HepG2 (cell line): Measurements from ENCODE around the gene TRMT112. TPM values are rescaled to one million over a fixed set of nuclear protein-coding genes. Genes with fewer than 3 reads are reported as not detected.

ENCODE experiments used
- CBX1 ChIP-seq: IDR thresholded peaks from one replicate; pipeline ENCODE4 v1.6.1; 2016; ENCODE audit warnings: antibody characterized with exemption, low read depth
- HOXA3 ChIP-seq: sonication (generic); formaldehyde crosslinking; IDR thresholded peaks from 2 replicates; pipeline ENCODE4 v1.5.0; 2020; ENCODE audit warnings: missing genetic modification reagents
- KLF13 ChIP-seq: sonication (generic); formaldehyde crosslinking; IDR thresholded peaks from 2 replicates; pipeline ENCODE4 v1.4.0; 2020; ENCODE audit warnings: mild to moderate bottlenecking, missing genetic modification reagents
- MIER3 ChIP-seq: IDR thresholded peaks from 2 replicates; pipeline ENCODE4 v1.6.1; 2016; ENCODE audit warnings: missing compliant biosample characterization, borderline replicate concordance
- NFE2 ChIP-seq: sonication (generic); formaldehyde crosslinking; IDR thresholded peaks from 2 replicates; pipeline ENCODE4 v1.4.0; 2020; ENCODE audit warnings: missing genetic modification reagents
- PCBP1 ChIP-seq: fragments of 200-400 bp; formaldehyde crosslinking; IDR thresholded peaks from 2 replicates; pipeline ENCODE4 v1.6.1; 2017; ENCODE audit warnings: mild to moderate bottlenecking, low read depth, low read length, borderline replicate concordance
- PHF21A ChIP-seq: sonication (generic); formaldehyde crosslinking; IDR thresholded peaks from 2 replicates; pipeline ENCODE4 v1.5.0; 2020; ENCODE audit warnings: mild to moderate bottlenecking, missing genetic modification reagents
- REXO4 ChIP-seq: sonication (generic); formaldehyde crosslinking; IDR thresholded peaks from 2 replicates; pipeline ENCODE4 v1.8.0; 2022; ENCODE audit warnings: missing genetic modification reagents, mild to moderate bottlenecking, borderline replicate concordance
- RFX5 ChIP-seq: IDR thresholded peaks from 2 replicates; pipeline ENCODE4 v1.6.1; 2011; ENCODE audit warnings: low read depth, low read length, improper control_type of control experiment
- STAT6 ChIP-seq: sonication (generic); formaldehyde crosslinking; IDR thresholded peaks from 2 replicates; pipeline ENCODE4 v1.4.0; 2020; ENCODE audit warnings: missing genetic modification reagents, mild to moderate bottlenecking, borderline replicate concordance
- THAP8 ChIP-seq: sonication (generic); formaldehyde crosslinking; IDR thresholded peaks from 2 replicates; pipeline ENCODE4 v1.5.1; 2020; ENCODE audit warnings: missing genetic modification reagents, mild to moderate bottlenecking, borderline replicate concordance
- TOE1 ChIP-seq: sonication (generic); formaldehyde crosslinking; IDR thresholded peaks from 2 replicates; pipeline ENCODE4 v1.4.0; 2020; ENCODE audit warnings: mild to moderate bottlenecking, missing genetic modification reagents
- ZBTB25 ChIP-seq: IDR thresholded peaks from 2 replicates; pipeline ENCODE4 v1.6.1; 2018; ENCODE audit warnings: missing genetic modification reagents
- ZNF230 ChIP-seq: sonication (generic); formaldehyde crosslinking; IDR thresholded peaks from 2 replicates; pipeline ENCODE4 v1.4.0; 2020; ENCODE audit warnings: mild to moderate bottlenecking, missing genetic modification reagents
- ZNF367 ChIP-seq: sonication (generic); formaldehyde crosslinking; IDR thresholded peaks from 2 replicates; pipeline ENCODE4 v1.4.0; 2020; ENCODE audit warnings: missing genetic modification reagents, borderline replicate concordance
- ZNF432 ChIP-seq: sonication (generic); formaldehyde crosslinking; IDR thresholded peaks from 2 replicates; pipeline ENCODE4 v1.5.0; 2020; ENCODE audit warnings: missing genetic modification reagents, mild to moderate bottlenecking, borderline replicate concordance
- ZNF552 ChIP-seq: sonication (generic); formaldehyde crosslinking; IDR thresholded peaks from 2 replicates; pipeline ENCODE4 v1.9.0; 2022; ENCODE audit warnings: missing genetic modification reagents, mild to moderate bottlenecking, borderline replicate concordance
- ZNF570 ChIP-seq: sonication (generic); formaldehyde crosslinking; IDR thresholded peaks from 2 replicates; pipeline ENCODE4 v1.4.0; 2020; ENCODE audit warnings: mild to moderate bottlenecking, missing genetic modification reagents, borderline replicate concordance
- ZNF777 ChIP-seq: sonication (generic); formaldehyde crosslinking; IDR thresholded peaks from 2 replicates; pipeline ENCODE4 v1.4.0; 2020; ENCODE audit warnings: missing genetic modification reagents
- ZNF883 ChIP-seq: sonication (generic); formaldehyde crosslinking; IDR thresholded peaks from 2 replicates; pipeline ENCODE4 v1.5.1; 2020; ENCODE audit warnings: mild to moderate bottlenecking, missing genetic modification reagents; ENCODE audit errors: not compliant biosample characterization
- polyA plus RNA-seq, 8 experiments: library from polyadenylated mRNA; depleted of rRNA in 3 of 8; stranded (reverse) in 7 of 8; unstranded in 1 of 8; fragments of >200 nt; fragmentation: Illumina TruSeq in 4 of 8; extraction: Trizol in 4 of 8; gene quantifications; 2 replicates each; pipeline versions ENCODE4 v1.2.1 to v1.2.3, GENCODE V29; 2011 to 2016; ENCODE audit warnings: low read depth in 4 of 8, missing spikeins in 1 of 8, mixed read lengths in 1 of 8; ENCODE audit not compliant: insufficient read depth in 1 of 8
- total RNA-seq, 5 experiments: library from RNA; depleted of rRNA; stranded (reverse); fragments of >200 nt; fragmentation: Illumina TruSeq; extraction: Trizol; gene quantifications; 2 replicates each; pipeline ENCODE4 v1.2.3, GENCODE V29; 2016; ENCODE audit warnings: low read depth in 1 of 5
- TF ChIP-seq, protein P1 (sequence below): sonication (generic); formaldehyde crosslinking; IDR thresholded peaks from 2 replicates; pipeline ENCODE4 v1.8.0; 2022; ENCODE audit warnings: missing genetic modification reagents, mild to moderate bottlenecking, inconsistent platforms, borderline replicate concordance
- TF ChIP-seq, protein P2 (sequence below): sonication (generic); formaldehyde crosslinking; IDR thresholded peaks from 2 replicates; pipeline ENCODE4 v1.8.0; 2022; ENCODE audit warnings: missing genetic modification reagents, mild to moderate bottlenecking, moderate library complexity, borderline replicate concordance

TRMT112 gene
- total and polyA plus RNA-seq, 2 of the 13 experiments (the other 11 are each of a cell fraction or from before 2014, with no cell fraction given): 186 to 409 TPM

GRCh38 chr11:64269540-64270220 lies 47.7 kb downstream of the TRMT112 start (continued):
- TF ChIP-seq STAT6 (CRISPR knock-in tag) (peak; percentile 96), KLF13 (CRISPR knock-in tag) (no peak), ZNF230 (no peak), CBX1 (no peak), ZNF552 (CRISPR knock-in tag) (no peak), ZNF367 (CRISPR knock-in tag) (0 out of 2 replicates have a peak, but pooled peaks have one; percentile 21), ZNF432 (CRISPR knock-in tag) (no peak), MIER3 (CRISPR knock-in tag) (no peak; the same call in 1 of the 2 replicates), THAP8 (CRISPR knock-in tag) (no peak; the same call in 1 of the 2 replicates), RFX5 (no peak), REXO4 (CRISPR knock-in tag) (no peak), ZBTB25 (CRISPR knock-in tag) (peak; percentile 95), NFE2 (CRISPR knock-in tag) (no peak), ZNF883 (CRISPR knock-in tag) (peak; percentile 59), PHF21A (CRISPR knock-in tag) (peak; percentile 81), ZNF570 (CRISPR knock-in tag) (no peak), ZNF777 (CRISPR knock-in tag) (no peak; the same call in 1 of the 2 replicates), TOE1 (CRISPR knock-in tag) (0 out of 2 replicates have a peak, but pooled peaks have one; percentile 72), PCBP1 (no peak), HOXA3 (CRISPR knock-in tag) (peak; percentile 99)
- TF ChIP-seq, protein P1, sequence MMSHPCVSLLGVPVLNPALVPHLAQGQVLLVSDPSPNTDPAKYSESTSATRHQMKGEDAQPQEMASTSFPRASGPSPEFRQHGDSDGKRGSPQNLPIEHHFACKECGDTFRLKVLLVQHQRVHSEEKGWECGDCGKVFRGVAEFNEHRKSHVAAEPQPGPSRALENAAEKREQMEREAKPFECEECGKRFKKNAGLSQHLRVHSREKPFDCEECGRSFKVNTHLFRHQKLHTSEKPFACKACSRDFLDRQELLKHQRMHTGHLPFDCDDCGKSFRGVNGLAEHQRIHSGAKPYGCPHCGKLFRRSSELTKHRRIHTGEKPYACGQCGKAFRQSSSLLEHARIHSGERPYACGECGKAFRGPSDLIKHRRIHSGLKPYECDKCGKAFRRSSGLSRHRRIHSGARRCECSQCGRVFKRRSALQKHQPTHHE (CRISPR knock-in tag): peak; percentile 23; the same call in 1 of the 2 replicates
- TF ChIP-seq, protein P2, sequence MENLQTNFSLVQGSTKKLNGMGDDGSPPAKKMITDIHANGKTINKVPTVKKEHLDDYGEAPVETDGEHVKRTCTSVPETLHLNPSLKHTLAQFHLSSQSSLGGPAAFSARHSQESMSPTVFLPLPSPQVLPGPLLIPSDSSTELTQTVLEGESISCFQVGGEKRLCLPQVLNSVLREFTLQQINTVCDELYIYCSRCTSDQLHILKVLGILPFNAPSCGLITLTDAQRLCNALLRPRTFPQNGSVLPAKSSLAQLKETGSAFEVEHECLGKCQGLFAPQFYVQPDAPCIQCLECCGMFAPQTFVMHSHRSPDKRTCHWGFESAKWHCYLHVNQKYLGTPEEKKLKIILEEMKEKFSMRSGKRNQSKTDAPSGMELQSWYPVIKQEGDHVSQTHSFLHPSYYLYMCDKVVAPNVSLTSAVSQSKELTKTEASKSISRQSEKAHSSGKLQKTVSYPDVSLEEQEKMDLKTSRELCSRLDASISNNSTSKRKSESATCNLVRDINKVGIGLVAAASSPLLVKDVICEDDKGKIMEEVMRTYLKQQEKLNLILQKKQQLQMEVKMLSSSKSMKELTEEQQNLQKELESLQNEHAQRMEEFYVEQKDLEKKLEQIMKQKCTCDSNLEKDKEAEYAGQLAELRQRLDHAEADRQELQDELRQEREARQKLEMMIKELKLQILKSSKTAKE (CRISPR knock-in tag): no peak; the same call in 1 of the 2 replicates
